Skin of body (tissue), 2 donors: Measurements from ENCODE around the gene PIEZO1. TPM values are rescaled to one million over a fixed set of nuclear protein-coding genes. Genes with fewer than 3 reads are reported as not detected.

Experiments
- DNase-seq: peaks from one replicate; lab custom pipeline; 2025; lab: John Stamatoyannopoulos, UW
- total RNA-seq: library from RNA; depleted of rRNA; stranded (reverse); fragments of >200 nt; gene quantifications from one replicate; pipeline ENCODE4 v1.2.3, GENCODE V29; 2014

The PIEZO1 gene
- total RNA-seq, 1 donor from 2014 or later: 84.4 TPM

GRCh38 chr16:88817785-88818574 lies 33.0 kb upstream of the PIEZO1 start:
- DNase-seq: no peak

- no peak for DNase-seq
Observed at GRCh38 chr16:88816736-88817535, 31.9 kb upstream of the PIEZO1 start.

- no peak for DNase-seq
Observed at GRCh38 chr16:88815901-88816589, 31.0 kb upstream of the PIEZO1 start.

GRCh38 chr16:88815227-88815626 lies 30.2 kb upstream of the PIEZO1 start:
- DNase-seq: no peak

GRCh38 chr16:88814144-88814502 lies 29.1 kb upstream of the PIEZO1 start:
- no peak for DNase-seq

- DNase-seq: no peak
Observed at GRCh38 chr16:88813269-88814143, 28.5 kb upstream of the PIEZO1 start.

- peak; percentile 16 for DNase-seq
Observed at GRCh38 chr16:88812513-88813268, 27.7 kb upstream of the PIEZO1 start.

- peak; percentile 95 for DNase-seq
Observed at GRCh38 chr16:88811769-88812512, 26.9 kb upstream of the PIEZO1 start, which contains the start of gene APRT. TSS of gene APRT (minus strand) at chr16:88811928. CDS start at chr16:88811899, 29 bp downstream.

GRCh38 chr16:88810912-88811768 lies 26.1 kb upstream of the PIEZO1 start:
- peak; percentile 72 for DNase-seq

GRCh38 chr16:88810166-88810911 lies 25.3 kb upstream of the PIEZO1 start:
- no peak for DNase-seq

GRCh38 chr16:88809676-88810165 lies 24.7 kb upstream of the PIEZO1 start:
- no peak for DNase-seq

GRCh38 chr16:88809068-88809675 lies 24.2 kb upstream of the PIEZO1 start:
- DNase-seq: no peak

GRCh38 chr16:88807626-88808453 lies 22.8 kb upstream of the PIEZO1 start:
- DNase-seq: no peak

GRCh38 chr16:88807142-88807625 lies 22.2 kb upstream of the PIEZO1 start:
- DNase-seq: no peak

- DNase-seq: no peak
Observed at GRCh38 chr16:88806491-88807111, 21.6 kb upstream of the PIEZO1 start.
